Measurements from ENCODE around the gene DERA.

DNA sequence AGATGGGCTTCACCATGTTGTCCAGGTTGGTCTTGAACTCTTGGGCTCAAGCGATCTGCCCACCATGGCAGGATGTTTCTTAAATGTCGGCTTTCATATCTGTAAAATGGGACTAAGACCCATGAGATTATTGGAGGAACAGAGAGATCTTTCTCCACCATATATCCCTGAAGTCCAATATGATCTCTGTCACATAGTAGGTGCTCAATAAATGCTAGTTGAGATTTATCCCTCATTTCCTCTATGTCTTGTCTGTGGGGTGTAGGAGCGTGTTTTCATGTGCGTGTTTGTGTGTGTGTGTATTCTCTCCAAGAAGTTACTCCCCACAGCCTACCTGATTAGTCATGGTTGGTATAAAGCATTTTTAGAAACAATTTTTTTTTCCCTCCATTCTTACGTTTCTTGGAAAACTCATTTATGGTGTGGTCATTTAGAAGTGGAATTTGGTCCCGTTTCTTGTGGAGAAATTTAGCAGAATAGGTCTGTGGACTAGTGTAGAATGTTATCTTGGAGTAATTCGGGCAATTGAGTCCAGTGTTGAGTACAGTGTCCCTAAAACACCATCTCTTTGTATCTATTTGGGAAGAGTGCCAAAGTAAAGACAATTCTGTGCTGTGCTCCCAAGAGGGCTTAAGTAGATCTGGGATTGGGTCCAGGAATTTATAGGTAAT is 24.6 kb upstream of the DERA start:
- TF ChIP-seq, protein P1, sequence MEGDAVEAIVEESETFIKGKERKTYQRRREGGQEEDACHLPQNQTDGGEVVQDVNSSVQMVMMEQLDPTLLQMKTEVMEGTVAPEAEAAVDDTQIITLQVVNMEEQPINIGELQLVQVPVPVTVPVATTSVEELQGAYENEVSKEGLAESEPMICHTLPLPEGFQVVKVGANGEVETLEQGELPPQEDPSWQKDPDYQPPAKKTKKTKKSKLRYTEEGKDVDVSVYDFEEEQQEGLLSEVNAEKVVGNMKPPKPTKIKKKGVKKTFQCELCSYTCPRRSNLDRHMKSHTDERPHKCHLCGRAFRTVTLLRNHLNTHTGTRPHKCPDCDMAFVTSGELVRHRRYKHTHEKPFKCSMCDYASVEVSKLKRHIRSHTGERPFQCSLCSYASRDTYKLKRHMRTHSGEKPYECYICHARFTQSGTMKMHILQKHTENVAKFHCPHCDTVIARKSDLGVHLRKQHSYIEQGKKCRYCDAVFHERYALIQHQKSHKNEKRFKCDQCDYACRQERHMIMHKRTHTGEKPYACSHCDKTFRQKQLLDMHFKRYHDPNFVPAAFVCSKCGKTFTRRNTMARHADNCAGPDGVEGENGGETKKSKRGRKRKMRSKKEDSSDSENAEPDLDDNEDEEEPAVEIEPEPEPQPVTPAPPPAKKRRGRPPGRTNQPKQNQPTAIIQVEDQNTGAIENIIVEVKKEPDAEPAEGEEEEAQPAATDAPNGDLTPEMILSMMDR (IDR thresholded peaks at IDR 0.05): no peak
- TF ChIP-seq POLR2A (IDR thresholded peaks at IDR 0.05): no peak

Measured in breast epithelium (tissue), 3 donors.